ENCODE data around the gene GSX2.

DNA sequence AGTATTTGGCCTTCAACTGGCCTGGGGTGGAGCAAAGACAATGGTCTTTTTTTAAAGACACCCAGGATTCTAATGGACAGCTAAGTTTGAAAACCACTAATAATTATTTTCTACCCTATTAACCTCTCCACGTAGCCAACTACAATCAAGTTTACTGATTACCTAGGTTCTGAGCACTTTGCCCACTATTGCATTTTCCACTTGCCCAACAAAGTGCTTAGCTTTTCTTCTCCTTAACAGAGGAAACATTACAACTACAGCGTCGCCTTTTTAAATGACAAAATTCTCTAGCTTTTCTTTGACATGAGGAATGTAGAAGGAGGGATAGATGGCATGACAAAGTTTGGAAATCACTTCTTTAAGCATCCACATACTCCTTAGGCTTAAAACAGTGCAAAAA is 37.6 kb upstream of the GSX2 start:
- TF ChIP-seq ZNF274 (IDR thresholded peaks at IDR 0.05; ENCODE audit: low read depth, low read length), result no peak
- no peak for TF ChIP-seq YY1 (IDR thresholded peaks at IDR 0.05; ENCODE audit: insufficient read depth, insufficient read length)
